IPS-18c (cell line): ENCODE data around the gene UBA52.
A peak's percentile ranks its signal among the peaks of the same experiment; 100 is the strongest.
"Not testable (repeated sequence)": the region's sequence is repeated elsewhere in the genome, so short reads cannot be mapped to it uniquely, and the experiment has no call there.

Experiments
- H3K4me3 ChIP-seq: 2 replicates; pipeline ENCODE4 v1.7.0; 2013; ENCODE audit warnings: low read depth, mild to moderate bottlenecking, low read length, moderate library complexity; ENCODE audit not compliant: insufficient read depth
- H3K9me3 ChIP-seq: one replicate; pipeline ENCODE4 v1.6.1; 2013; ENCODE audit warnings: mild to moderate bottlenecking, low read length, moderate library complexity; ENCODE audit not compliant: control insufficient read depth, insufficient read depth

The UBA52 gene

GRCh38 chr19:18587962-18588610 is 16.4 kb downstream of the UBA52 start:
- H3K4me3 ChIP-seq = peak overlapping the region; percentile 99
- no peaks in the 10 kb centered on the region for H3K9me3 ChIP-seq

GRCh38 chr19:18588611-18589379 is 17.1 kb downstream of the UBA52 start, which contains the start of gene REX1BD:
REX1BD (plus strand) TSS chr19:18588798; CDS start chr19:18588802, 4 bp downstream.
- H3K9me3 ChIP-seq = no peaks in the 10 kb centered on the region

GRCh38 chr19:18589380-18590272 is 18.0 kb downstream of the UBA52 start:
- H3K4me3 ChIP-seq = peak overlapping the region; percentile 99
- H3K9me3 ChIP-seq = no peaks in the 10 kb centered on the region

More at GRCh38 chr19:18588611-18589379, 17.1 kb downstream of the UBA52 start, which contains the start of gene REX1BD:
- H3K4me3 ChIP-seq = peak within 1 kb of the TSS; percentile 99

- H3K4me3 ChIP-seq = peak overlapping the region; percentile 99; the same call in 1 of the 2 replicates
- H3K9me3 ChIP-seq = no peaks in the 10 kb centered on the region
These were observed 18.9 kb downstream of the UBA52 start for GRCh38 chr19:18590273-18591272.

GRCh38 chr19:18591735-18592385 is 20.2 kb downstream of the UBA52 start:
- no peaks in the 10 kb centered on the region for H3K9me3 ChIP-seq
- no peak overlapping the region for H3K4me3 ChIP-seq

- H3K4me3 ChIP-seq, H3K9me3 ChIP-seq: not testable (repeated sequence)
These were observed 21.1 kb downstream of the UBA52 start for GRCh38 chr19:18592732-18593131.

- peak overlapping the region; percentile 55 for H3K4me3 ChIP-seq
These were observed 21.9 kb downstream of the UBA52 start for GRCh38 chr19:18593367-18594095.

GRCh38 chr19:18594096-18594823 is 22.6 kb downstream of the UBA52 start:
- peak overlapping the region; percentile 55 for H3K4me3 ChIP-seq
- no peaks in the 10 kb centered on the region for H3K9me3 ChIP-seq

More at GRCh38 chr19:18593367-18594095, 21.9 kb downstream of the UBA52 start:
- no peaks in the 10 kb centered on the region for H3K9me3 ChIP-seq

- H3K9me3 ChIP-seq = no peaks in the 10 kb centered on the region
- peak overlapping the region; percentile 55 for H3K4me3 ChIP-seq
These were observed 23.2 kb downstream of the UBA52 start for GRCh38 chr19:18594824-18595373.

GRCh38 chr19:18595475-18595874 is 23.8 kb downstream of the UBA52 start:
- no peak overlapping the region for H3K4me3 ChIP-seq
- no peaks in the 10 kb centered on the region for H3K9me3 ChIP-seq

- H3K4me3 ChIP-seq = no peak overlapping the region; the same call in 1 of the 2 replicates
- H3K9me3 ChIP-seq = no peaks in the 10 kb centered on the region
These were observed 25.1 kb downstream of the UBA52 start for GRCh38 chr19:18596752-18597157.

- no peak overlapping the region for H3K4me3 ChIP-seq
- no peaks in the 10 kb centered on the region for H3K9me3 ChIP-seq
These were observed 26.4 kb downstream of the UBA52 start for GRCh38 chr19:18597809-18598660.

GRCh38 chr19:18599485-18599884 is 27.8 kb downstream of the UBA52 start:
- no peaks in the 10 kb centered on the region for H3K9me3 ChIP-seq
- no peak overlapping the region for H3K4me3 ChIP-seq
